Measurements from ENCODE around the gene RASA2.

DNA sequence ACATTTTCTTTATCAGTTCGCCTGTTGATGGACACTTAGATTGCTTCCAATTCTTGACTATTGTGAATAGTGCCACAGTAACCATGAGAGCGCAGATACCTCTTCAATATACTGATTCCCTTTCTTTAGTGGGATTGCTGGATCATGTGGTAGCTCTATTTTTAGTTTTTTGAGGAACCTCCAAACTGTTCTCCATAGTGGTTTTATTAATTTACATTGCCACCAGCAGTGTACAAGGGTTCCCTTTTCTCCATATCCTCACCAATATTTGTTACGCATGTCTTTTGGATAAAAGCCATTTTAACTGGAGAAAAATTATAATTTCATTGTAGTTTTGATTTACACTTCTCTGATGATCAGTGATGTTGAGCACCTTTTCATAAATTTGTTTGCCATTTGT is 59.3 kb downstream of the RASA2 start:
- TF ChIP-seq, protein P1, sequence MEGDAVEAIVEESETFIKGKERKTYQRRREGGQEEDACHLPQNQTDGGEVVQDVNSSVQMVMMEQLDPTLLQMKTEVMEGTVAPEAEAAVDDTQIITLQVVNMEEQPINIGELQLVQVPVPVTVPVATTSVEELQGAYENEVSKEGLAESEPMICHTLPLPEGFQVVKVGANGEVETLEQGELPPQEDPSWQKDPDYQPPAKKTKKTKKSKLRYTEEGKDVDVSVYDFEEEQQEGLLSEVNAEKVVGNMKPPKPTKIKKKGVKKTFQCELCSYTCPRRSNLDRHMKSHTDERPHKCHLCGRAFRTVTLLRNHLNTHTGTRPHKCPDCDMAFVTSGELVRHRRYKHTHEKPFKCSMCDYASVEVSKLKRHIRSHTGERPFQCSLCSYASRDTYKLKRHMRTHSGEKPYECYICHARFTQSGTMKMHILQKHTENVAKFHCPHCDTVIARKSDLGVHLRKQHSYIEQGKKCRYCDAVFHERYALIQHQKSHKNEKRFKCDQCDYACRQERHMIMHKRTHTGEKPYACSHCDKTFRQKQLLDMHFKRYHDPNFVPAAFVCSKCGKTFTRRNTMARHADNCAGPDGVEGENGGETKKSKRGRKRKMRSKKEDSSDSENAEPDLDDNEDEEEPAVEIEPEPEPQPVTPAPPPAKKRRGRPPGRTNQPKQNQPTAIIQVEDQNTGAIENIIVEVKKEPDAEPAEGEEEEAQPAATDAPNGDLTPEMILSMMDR (conservative IDR thresholded peaks at IDR 0.05), result no peak
- TF ChIP-seq EZH2 (IDR thresholded peaks at IDR 0.05; ENCODE audit: low read depth), result no peak

Data from PC-9 (cell line).